Omental fat pad (tissue), 4 donors: Measurements from ENCODE around the gene PCBP3. TPM values are rescaled to one million over a fixed set of nuclear protein-coding genes. Genes with fewer than 3 reads are reported as not detected.
"Not testable (repeated sequence)": the region's sequence is repeated elsewhere in the genome, so short reads cannot be mapped to it uniquely, and the experiment has no call there.

ENCODE experiments used
- ATAC-seq: fragments of 150-250 bp; one replicate; pipeline ENCODE4 v1.9.1; 2016; ENCODE audit warnings: mild to moderate bottlenecking, moderate library complexity; ENCODE audit not compliant: low FRiP score
- DNase-seq: peaks from one replicate; pipeline ENCODE4 v3.0.0-alpha.2; 2019; ENCODE audit warnings: low spot score
- CTCF ChIP-seq, 3 donors: fragments of 450-650 bp; IDR thresholded peaks; one replicate each; pipeline ENCODE4 v1.5.1; 2016 to 2017; ENCODE audit warnings: antibody characterized with exemption in 3 of 3, mild to moderate bottlenecking in 3 of 3, moderate library complexity in 2 of 3
- total RNA-seq, 4 donors: library from RNA; depleted of rRNA; stranded (reverse); fragments of >200 nt; gene quantifications; one replicate each; pipeline ENCODE4 v1.1.0, GENCODE V29; 2016

Gene PCBP3
- total RNA-seq, 4 donors from 2014 or later, result 1.1 to 26.8 (median 14.8) TPM

GRCh38 chr21:45971616-45972352, 328.3 kb downstream of the PCBP3 start:
- no peak for TF ChIP-seq CTCF (IDR thresholded peaks at IDR 0.05)
- ATAC-seq (no peak), DNase-seq (no peak)

GRCh38 chr21:45972353-45972715, 328.8 kb downstream of the PCBP3 start:
- ATAC-seq (no peak), DNase-seq (no peak)
- TF ChIP-seq CTCF (IDR thresholded peaks at IDR 0.05), result no peak

GRCh38 chr21:45972716-45973474, 329.4 kb downstream of the PCBP3 start:
- ATAC-seq, result peak; percentile 28
- no peak for DNase-seq
- TF ChIP-seq CTCF (IDR thresholded peaks at IDR 0.05), result no peak

GRCh38 chr21:45973475-45974072, 330.0 kb downstream of the PCBP3 start:
- DNase-seq (no peak), ATAC-seq (peak; percentile 52)
- peak in 1 of 3 donors; percentile 12 for TF ChIP-seq CTCF (IDR thresholded peaks at IDR 0.05)

- no peak for TF ChIP-seq CTCF (IDR thresholded peaks at IDR 0.05)
- ATAC-seq, result peak; percentile 38
- no peak for DNase-seq
Measured at GRCh38 chr21:45974073-45975019, 330.8 kb downstream of the PCBP3 start.

GRCh38 chr21:45975020-45975666, 331.6 kb downstream of the PCBP3 start:
- ATAC-seq (peak; percentile 23), DNase-seq (no peak)

GRCh38 chr21:45975667-45976409, 332.3 kb downstream of the PCBP3 start:
- not testable (repeated sequence) for DNase-seq, ATAC-seq

More at GRCh38 chr21:45975020-45975666, 331.6 kb downstream of the PCBP3 start:
- TF ChIP-seq CTCF (IDR thresholded peaks at IDR 0.05), result no peak
